ENCODE data around the gene FTO.
"Not testable (repeated sequence)": the region's sequence is repeated elsewhere in the genome, so short reads cannot be mapped to it uniquely, and the experiment has no call there.

The FTO gene

DNA sequence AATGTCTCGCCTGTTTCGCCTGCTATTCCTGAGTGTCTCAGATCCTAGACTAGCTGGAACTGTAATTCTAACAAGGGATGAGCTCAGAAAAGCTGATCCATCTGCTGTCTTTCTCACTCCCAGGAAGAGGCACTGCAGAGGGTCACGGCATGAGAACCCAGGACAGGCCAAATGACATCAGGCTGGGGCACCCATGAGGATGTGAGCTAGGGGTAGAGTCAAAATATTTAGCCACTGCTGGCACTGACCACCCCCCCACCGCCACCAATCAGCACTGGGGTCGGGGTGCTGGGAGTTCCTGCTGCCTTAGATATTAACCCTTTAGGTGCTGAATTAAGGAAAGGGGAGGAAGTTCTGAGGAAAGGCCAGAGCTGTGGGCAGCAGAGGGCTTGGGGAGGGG lies 470.2 kb downstream of the FTO start:
- H3K27me3 Mint-ChIP-seq: peaks cover 52% of the 10 kb centered on the region
- no peak overlapping the region for H3K4me3 Mint-ChIP-seq
- DNase-seq (ENCODE audit: low spot score in 2 of 2): no peak
- H3K36me3 Mint-ChIP-seq (ENCODE audit: insufficient read depth): no peaks in the 10 kb centered on the region
- no peak overlapping the region for H3K27ac Mint-ChIP-seq (ENCODE audit: low read depth)
- no peak for ATAC-seq (replicated peaks; ENCODE audit: extremely low read depth, poor library complexity, severe bottlenecking)
- no peaks in the 10 kb centered on the region for H3K9me3 Mint-ChIP-seq
- H3K4me1 Mint-ChIP-seq: no peaks in the 10 kb centered on the region

DNA sequence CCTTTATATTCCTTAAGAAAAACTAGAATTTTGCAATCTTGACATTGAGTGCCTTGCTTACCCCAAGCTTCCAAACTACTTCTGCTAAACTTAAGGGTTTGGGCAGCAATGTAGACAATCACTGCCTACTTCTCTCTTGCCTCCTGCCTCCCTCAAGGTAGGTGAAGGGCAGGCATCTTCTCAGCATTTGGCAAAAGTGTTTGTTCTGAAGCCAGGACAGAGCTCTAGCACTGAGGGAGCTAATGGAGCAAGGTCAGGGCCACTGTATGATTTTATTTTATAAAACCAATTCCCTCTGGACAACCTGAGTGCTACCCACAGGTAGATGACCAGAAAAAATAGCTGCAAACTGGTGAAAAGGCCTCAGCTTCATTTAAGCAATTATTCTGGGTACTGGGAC lies 470.8 kb downstream of the FTO start:
- ATAC-seq (replicated peaks; ENCODE audit: extremely low read depth, poor library complexity, severe bottlenecking): no peak
- Mint-ChIP-seq H3K4me1 (no peaks in the 10 kb centered on the region), H3K9me3 (no peaks in the 10 kb centered on the region), H3K27ac (ENCODE audit: low read depth) (no peak overlapping the region), H3K27me3 (peaks cover 55% of the 10 kb centered on the region), H3K36me3 (ENCODE audit: insufficient read depth) (no peaks in the 10 kb centered on the region), H3K4me3 (no peak overlapping the region)
- DNase-seq (ENCODE audit: low spot score in 2 of 2): no peak

- H3K27ac Mint-ChIP-seq (ENCODE audit: low read depth): no peak overlapping the region
- H3K27me3 Mint-ChIP-seq: peaks cover 58% of the 10 kb centered on the region
- no peak overlapping the region for H3K4me3 Mint-ChIP-seq
- no peaks in the 10 kb centered on the region for H3K9me3 Mint-ChIP-seq
- no peaks in the 10 kb centered on the region for H3K36me3 Mint-ChIP-seq (ENCODE audit: insufficient read depth)
- DNase-seq (ENCODE audit: low spot score in 2 of 2): no peak
- ATAC-seq (replicated peaks; ENCODE audit: extremely low read depth, poor library complexity, severe bottlenecking): no peak
- no peaks in the 10 kb centered on the region for H3K4me1 Mint-ChIP-seq
These were observed 471.2 kb downstream of the FTO start for GRCh38 chr16:54175169-54175551.

GRCh38 chr16:54175552-54176375 lies 471.8 kb downstream of the FTO start:
- Mint-ChIP-seq H3K27ac (ENCODE audit: low read depth) (no peak overlapping the region), H3K27me3 (peaks cover 58% of the 10 kb centered on the region), H3K4me1 (no peaks in the 10 kb centered on the region), H3K9me3 (no peaks in the 10 kb centered on the region), H3K36me3 (ENCODE audit: insufficient read depth) (no peaks in the 10 kb centered on the region), H3K4me3 (no peak overlapping the region)
- ATAC-seq (replicated peaks; ENCODE audit: extremely low read depth, poor library complexity, severe bottlenecking): no peak
- no peak for DNase-seq (ENCODE audit: low spot score in 2 of 2)

GRCh38 chr16:54176376-54176901 lies 472.5 kb downstream of the FTO start:
- DNase-seq (ENCODE audit: low spot score in 2 of 2): no peak
- Mint-ChIP-seq H3K9me3 (no peaks in the 10 kb centered on the region), H3K36me3 (ENCODE audit: insufficient read depth) (no peaks in the 10 kb centered on the region), H3K27me3 (peaks cover 61% of the 10 kb centered on the region), H3K27ac (ENCODE audit: low read depth) (no peak overlapping the region), H3K4me3 (no peak overlapping the region), H3K4me1 (no peaks in the 10 kb centered on the region)
- ATAC-seq (replicated peaks; ENCODE audit: extremely low read depth, poor library complexity, severe bottlenecking): no peak

DNA sequence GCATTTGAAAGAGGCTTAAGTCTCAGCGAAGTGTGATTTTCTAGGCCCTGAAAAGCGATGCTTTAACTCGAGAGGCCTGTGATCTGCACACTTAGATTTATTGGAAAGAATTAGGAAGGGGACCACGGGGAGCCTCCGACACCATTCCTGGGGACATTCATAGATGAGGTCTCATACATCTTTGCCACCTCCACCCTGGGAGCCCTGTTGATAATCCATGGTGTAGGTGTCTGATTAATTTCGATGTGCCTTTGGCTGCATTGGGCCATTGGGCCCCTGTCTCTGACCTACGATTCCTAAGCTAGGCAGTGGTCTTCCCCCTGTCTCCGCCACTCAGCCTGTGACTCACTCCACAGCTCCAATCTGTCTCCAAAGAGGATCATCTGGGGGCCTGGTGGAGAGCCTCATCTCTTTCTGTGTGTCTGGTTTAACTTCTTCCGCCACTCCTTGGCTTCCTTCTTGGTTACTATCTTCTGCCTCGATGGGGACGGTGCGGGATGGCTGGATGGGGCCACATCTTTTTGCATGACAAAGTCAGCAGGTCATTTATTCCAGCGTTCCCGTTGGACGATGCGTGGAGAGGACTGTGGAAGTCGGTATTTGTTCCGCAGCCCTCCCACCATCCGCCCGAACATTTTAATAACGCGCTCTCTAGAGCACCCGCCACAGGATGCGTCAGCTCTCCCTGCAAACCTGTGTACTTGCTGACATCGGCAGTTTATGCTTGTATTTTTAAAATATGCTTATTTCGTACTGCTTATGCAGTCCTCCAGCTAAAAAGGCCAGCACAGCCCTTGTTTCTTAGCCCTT lies 473.3 kb downstream of the FTO start:
- Mint-ChIP-seq H3K27ac (ENCODE audit: low read depth) (no peak overlapping the region), H3K27me3 (peaks cover 69% of the 10 kb centered on the region), H3K36me3 (ENCODE audit: insufficient read depth) (no peaks in the 10 kb centered on the region), H3K4me1 (no peaks in the 10 kb centered on the region), H3K9me3 (no peaks in the 10 kb centered on the region), H3K4me3 (no peak overlapping the region)
- ATAC-seq (replicated peaks; ENCODE audit: extremely low read depth, poor library complexity, severe bottlenecking) (no peak), DNase-seq (ENCODE audit: low spot score in 2 of 2) (no peak)

DNA sequence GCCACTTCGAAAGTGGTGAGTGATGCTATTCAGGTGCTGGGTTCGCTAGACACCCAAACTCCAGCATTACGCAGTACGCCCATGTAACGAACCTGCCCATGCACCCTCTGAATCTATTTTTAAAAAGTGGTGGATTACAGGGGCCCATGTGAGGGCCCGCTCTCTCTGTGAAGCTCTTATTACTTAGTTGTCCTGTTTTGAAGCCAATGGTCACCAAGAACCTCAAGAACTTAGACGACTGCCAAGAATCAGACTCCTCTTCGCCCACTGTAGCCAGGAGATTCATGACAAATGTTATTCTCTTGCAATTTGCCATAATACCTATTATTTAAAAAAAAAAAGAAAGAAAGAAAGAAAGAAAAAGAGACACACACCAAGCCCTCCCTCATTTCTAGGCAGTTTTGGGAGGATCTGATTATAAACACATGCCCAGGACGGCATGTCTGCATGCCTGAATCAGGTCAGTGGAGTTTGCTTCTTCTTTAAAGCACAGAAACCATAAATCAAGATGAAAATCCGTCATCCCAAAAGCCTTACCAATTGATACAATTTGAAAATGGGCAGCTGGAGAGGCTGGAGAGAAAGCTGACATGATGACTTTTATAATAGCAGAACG lies 474.0 kb downstream of the FTO start:
- no peaks in the 10 kb centered on the region for H3K9me3 Mint-ChIP-seq
- DNase-seq (ENCODE audit: low spot score in 2 of 2) (no peak), ATAC-seq (replicated peaks; ENCODE audit: extremely low read depth, poor library complexity, severe bottlenecking) (no peak)
- H3K27me3 Mint-ChIP-seq: peaks cover 75% of the 10 kb centered on the region
- H3K4me1 Mint-ChIP-seq: no peaks in the 10 kb centered on the region
- no peaks in the 10 kb centered on the region for H3K36me3 Mint-ChIP-seq (ENCODE audit: insufficient read depth)
- no peak overlapping the region for H3K4me3 Mint-ChIP-seq
- no peak overlapping the region for H3K27ac Mint-ChIP-seq (ENCODE audit: low read depth)

- H3K27ac Mint-ChIP-seq (ENCODE audit: low read depth): no peak overlapping the region
- H3K4me3 Mint-ChIP-seq: no peak overlapping the region
- no peak for DNase-seq (ENCODE audit: low spot score in 2 of 2)
- no peaks in the 10 kb centered on the region for H3K36me3 Mint-ChIP-seq (ENCODE audit: insufficient read depth)
- no peaks in the 10 kb centered on the region for H3K4me1 Mint-ChIP-seq
- no peak for ATAC-seq (replicated peaks; ENCODE audit: extremely low read depth, poor library complexity, severe bottlenecking)
- peaks cover 71% of the 10 kb centered on the region for H3K27me3 Mint-ChIP-seq
- H3K9me3 Mint-ChIP-seq: no peaks in the 10 kb centered on the region
These were observed 474.6 kb downstream of the FTO start for GRCh38 chr16:54178478-54178976.

DNA sequence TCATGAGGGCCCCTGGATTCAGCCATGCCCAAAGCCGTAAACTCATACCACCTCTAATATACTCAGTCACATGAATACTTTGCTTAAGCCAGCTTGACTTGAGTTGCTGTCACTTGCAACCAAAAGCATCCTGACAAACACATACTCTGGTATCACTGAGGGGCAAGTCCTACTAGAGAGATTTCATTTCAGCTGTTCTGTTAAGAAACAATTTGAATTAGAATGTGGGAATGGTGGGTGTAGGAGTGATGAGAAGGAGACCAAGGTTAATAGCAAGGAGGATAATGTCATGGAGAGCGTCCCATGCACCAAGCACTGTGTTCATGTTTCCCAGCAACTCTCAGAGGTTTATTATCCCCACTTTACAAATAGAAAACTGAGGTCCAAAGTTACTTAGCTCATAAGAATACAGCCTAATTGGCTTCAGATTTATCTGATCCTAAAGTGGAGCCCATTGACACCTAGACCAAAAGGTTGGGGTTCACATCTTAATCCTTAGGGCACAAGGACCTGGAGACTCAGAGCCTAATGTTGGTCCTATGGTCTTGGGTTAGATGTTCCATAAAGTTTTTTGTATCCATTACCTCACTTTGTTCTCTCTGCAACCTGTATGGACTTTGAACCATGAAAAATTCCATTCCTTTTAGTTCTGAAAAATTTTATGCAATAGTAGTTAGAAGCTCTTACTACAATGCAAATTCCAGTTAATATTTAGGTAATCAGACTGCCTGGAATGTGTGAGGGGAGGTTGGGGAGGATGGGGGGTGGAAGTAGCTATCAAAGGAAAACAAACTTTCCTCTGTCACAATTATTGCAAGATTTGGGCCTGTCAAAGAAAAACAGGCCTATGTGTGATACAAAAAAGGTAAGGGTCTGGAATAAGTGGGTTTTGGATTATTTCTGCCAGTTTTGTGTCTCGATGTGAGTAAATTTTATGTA lies 476.7 kb downstream of the FTO start:
- peaks cover 8% of the 10 kb centered on the region for H3K9me3 Mint-ChIP-seq
- H3K27me3 Mint-ChIP-seq: peaks cover 71% of the 10 kb centered on the region
- no peak overlapping the region for H3K4me3 Mint-ChIP-seq
- no peak for ATAC-seq (replicated peaks; ENCODE audit: extremely low read depth, poor library complexity, severe bottlenecking)
- H3K27ac Mint-ChIP-seq (ENCODE audit: low read depth): no peak overlapping the region
- H3K36me3 Mint-ChIP-seq (ENCODE audit: insufficient read depth): peaks cover 2% of the 10 kb centered on the region
- DNase-seq (ENCODE audit: low spot score in 2 of 2): no peak
- no peaks in the 10 kb centered on the region for H3K4me1 Mint-ChIP-seq

- not testable (repeated sequence) for H3K4me1 Mint-ChIP-seq; H3K36me3 Mint-ChIP-seq (ENCODE audit: insufficient read depth); ATAC-seq (replicated peaks; ENCODE audit: extremely low read depth, poor library complexity, severe bottlenecking); H3K9me3 Mint-ChIP-seq; DNase-seq (ENCODE audit: low spot score in 2 of 2); H3K4me3 Mint-ChIP-seq; H3K27ac Mint-ChIP-seq (ENCODE audit: low read depth)
- peaks cover 71% of the 10 kb centered on the region for H3K27me3 Mint-ChIP-seq
These were observed 477.9 kb downstream of the FTO start for GRCh38 chr16:54181683-54182329.

GRCh38 chr16:54185045-54185444 lies 481.1 kb downstream of the FTO start:
- Mint-ChIP-seq H3K27me3 (peaks cover 61% of the 10 kb centered on the region), H3K27ac (ENCODE audit: low read depth) (no peak overlapping the region), H3K9me3 (peaks cover 8% of the 10 kb centered on the region), H3K4me1 (no peaks in the 10 kb centered on the region), H3K36me3 (ENCODE audit: insufficient read depth) (peaks cover 2% of the 10 kb centered on the region), H3K4me3 (no peak overlapping the region)
- no peak for ATAC-seq (replicated peaks; ENCODE audit: extremely low read depth, poor library complexity, severe bottlenecking)
- no peak for DNase-seq (ENCODE audit: low spot score in 2 of 2)

Measured in central memory CD8-positive, alpha-beta T cell (primary cell).